ENCODE data around the gene PRSS36.

PRSS36 gene

DNA sequence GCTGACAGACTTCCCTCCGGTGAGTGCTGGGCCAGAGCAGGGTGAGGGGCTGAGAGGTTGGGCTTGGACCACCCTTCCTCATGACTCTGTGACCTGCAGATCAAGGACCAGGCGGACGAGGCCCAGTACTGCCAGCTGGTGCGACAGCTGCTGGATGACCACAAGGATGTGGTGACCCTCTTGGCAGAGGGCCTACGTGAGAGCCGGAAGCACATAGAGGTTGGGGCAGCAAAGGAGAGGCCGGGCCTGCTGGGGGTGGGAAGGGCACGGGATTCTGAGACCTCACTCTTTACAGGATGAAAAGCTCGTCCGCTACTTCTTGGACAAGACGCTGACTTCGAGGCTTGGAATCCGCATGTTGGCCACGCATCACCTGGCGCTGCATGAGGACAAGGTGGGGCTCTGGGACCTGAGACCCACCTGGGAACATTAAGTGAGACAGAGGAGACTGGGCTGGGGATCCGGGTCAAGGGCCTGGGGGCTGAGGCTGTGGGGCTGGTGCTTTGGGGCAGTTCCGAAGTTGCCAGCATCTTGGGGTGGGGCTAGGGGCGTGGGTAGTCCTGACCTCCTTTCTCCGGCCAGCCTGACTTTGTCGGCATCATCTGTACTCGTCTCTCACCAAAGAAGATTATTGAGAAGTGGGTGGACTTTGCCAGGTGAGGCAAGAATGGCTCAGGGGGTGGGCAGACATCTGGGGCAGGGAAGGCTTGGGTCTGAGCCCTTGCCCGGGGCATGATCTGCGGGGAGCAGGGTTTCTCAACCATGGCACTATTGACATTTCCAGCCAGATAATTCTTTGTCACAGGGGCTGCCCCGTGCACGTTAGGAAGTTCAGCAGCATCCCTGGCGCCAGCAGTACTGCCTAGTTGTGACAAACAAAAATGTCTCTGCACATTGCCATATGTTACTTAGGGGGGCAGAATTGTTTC, 39.5 kb downstream of the PRSS36 start:
- Histone ChIP-seq H3F3A (ENCODE audit: insufficient read depth, low read length) (peaks cover 5% of the 10 kb centered on the region), H3K27me3 (ENCODE audit: insufficient read depth, low read length) (no peaks in the 10 kb centered on the region), H3K4me2 (ENCODE audit: low read length) (no peak overlapping the region), H3K9me2 (ENCODE audit: low read depth, low read length) (no peaks in the 10 kb centered on the region), H3K9ac (ENCODE audit: low read length) (no peak overlapping the region), H3K4me1 (ENCODE audit: insufficient read depth, low read length, severe bottlenecking) (peaks cover 25% of the 10 kb centered on the region), H2AFZ (ENCODE audit: low read length) (no peak overlapping the region), H3K79me2 (ENCODE audit: insufficient read depth, low read length) (no peaks in the 10 kb centered on the region), H3K9me3 (ENCODE audit: low read length) (no peaks in the 10 kb centered on the region), H4K20me1 (ENCODE audit: insufficient read depth, low read length) (no peaks in the 10 kb centered on the region), H3K4me3 (ENCODE audit: low read depth, low read length, poor library complexity, severe bottlenecking) (no peak overlapping the region), H3K27ac (ENCODE audit: low read depth, low read length, poor library complexity, severe bottlenecking) (no peak overlapping the region), H3K36me3 (ENCODE audit: insufficient read depth, low read length) (peaks cover 34% of the 10 kb centered on the region)
- TF ChIP-seq EZH2 (IDR thresholded peaks at IDR 0.05; ENCODE audit: borderline replicate concordance, low read length) = no peak
- TF ChIP-seq, protein P1, sequence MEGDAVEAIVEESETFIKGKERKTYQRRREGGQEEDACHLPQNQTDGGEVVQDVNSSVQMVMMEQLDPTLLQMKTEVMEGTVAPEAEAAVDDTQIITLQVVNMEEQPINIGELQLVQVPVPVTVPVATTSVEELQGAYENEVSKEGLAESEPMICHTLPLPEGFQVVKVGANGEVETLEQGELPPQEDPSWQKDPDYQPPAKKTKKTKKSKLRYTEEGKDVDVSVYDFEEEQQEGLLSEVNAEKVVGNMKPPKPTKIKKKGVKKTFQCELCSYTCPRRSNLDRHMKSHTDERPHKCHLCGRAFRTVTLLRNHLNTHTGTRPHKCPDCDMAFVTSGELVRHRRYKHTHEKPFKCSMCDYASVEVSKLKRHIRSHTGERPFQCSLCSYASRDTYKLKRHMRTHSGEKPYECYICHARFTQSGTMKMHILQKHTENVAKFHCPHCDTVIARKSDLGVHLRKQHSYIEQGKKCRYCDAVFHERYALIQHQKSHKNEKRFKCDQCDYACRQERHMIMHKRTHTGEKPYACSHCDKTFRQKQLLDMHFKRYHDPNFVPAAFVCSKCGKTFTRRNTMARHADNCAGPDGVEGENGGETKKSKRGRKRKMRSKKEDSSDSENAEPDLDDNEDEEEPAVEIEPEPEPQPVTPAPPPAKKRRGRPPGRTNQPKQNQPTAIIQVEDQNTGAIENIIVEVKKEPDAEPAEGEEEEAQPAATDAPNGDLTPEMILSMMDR (IDR thresholded peaks at IDR 0.05; ENCODE audit: low read length) = no peak

DNA sequence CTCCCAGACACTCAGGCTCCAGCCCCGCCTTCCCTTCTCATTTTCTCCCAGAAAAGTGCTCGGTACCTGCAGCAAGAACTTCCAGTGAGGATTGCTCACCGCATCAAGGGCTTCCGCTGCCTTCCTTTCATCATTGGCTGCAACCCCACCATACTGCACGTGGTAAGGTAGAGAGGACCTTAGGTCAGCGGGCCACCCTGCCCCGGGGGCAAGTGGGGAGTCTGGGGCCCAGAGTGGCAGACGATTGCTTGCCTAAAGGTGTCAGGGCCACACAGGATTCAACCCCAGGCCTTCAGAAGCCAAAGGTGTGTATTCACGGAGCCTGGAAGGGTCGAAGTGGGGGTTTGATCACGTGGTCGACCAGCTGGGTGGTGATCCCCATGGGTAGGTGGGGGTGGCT, 40.2 kb downstream of the PRSS36 start:
- peaks cover 25% of the 10 kb centered on the region for H3K4me1 ChIP-seq (ENCODE audit: insufficient read depth, low read length, severe bottlenecking)

DNA sequence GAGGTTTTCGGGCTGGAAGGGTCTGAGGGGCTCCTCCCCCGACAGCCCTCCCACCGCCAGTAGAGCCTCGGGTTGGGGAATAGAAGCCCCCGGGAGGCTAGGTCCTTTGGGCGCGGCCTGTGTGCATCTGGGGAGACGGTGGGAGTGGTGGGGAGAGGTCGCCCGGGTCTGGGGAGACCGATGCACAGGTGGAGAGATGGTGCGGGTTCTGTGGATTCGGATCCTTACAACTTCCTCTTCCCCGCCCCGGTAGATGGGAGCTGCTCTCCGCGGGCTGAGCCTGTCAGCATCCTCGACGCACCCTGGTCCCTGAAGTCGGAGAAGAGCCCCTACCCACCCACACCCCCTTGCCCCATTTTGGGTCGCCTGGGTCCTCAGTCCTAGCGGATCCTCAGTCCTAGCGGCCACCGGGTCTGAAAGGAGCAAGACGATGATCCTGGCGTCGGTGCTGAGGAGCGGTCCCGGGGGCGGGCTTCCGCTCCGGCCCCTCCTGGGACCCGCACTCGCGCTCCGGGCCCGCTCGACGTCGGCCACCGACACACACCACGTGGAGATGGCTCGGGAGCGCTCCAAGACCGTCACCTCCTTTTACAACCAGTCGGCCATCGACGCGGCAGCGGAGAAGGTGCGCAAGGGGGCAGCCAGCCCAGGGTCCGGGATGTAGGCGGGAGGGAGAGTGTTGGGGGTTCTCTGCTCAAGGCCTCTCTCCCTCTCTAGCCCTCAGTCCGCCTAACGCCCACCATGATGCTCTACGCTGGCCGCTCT, 40.9 kb downstream of the PRSS36 start:
- H3K4me1 ChIP-seq (ENCODE audit: insufficient read depth, low read length, severe bottlenecking) = peaks cover 25% of the 10 kb centered on the region
- no peaks in the 10 kb centered on the region for H4K20me1 ChIP-seq (ENCODE audit: insufficient read depth, low read length)
- H3K9ac ChIP-seq (ENCODE audit: low read length) = peak overlapping the region; percentile 95
- peak overlapping the region; percentile 95 for H3K4me3 ChIP-seq (ENCODE audit: low read depth, low read length, poor library complexity, severe bottlenecking)
- TF ChIP-seq EZH2 (IDR thresholded peaks at IDR 0.05; ENCODE audit: borderline replicate concordance, low read length) = no peak
- TF ChIP-seq, protein P1 (IDR thresholded peaks at IDR 0.05; ENCODE audit: low read length) = no peak
- no peak overlapping the region for H2AFZ ChIP-seq (ENCODE audit: low read length)
- no peaks in the 10 kb centered on the region for H3K79me2 ChIP-seq (ENCODE audit: insufficient read depth, low read length)
- H3K4me2 ChIP-seq (ENCODE audit: low read length) = peak overlapping the region; percentile 94
- no peaks in the 10 kb centered on the region for H3K9me3 ChIP-seq (ENCODE audit: low read length)
- no peaks in the 10 kb centered on the region for H3K27me3 ChIP-seq (ENCODE audit: insufficient read depth, low read length)
- H3K27ac ChIP-seq (ENCODE audit: low read depth, low read length, poor library complexity, severe bottlenecking) = no peak overlapping the region
- H3K9me2 ChIP-seq (ENCODE audit: low read depth, low read length) = no peaks in the 10 kb centered on the region
- H3K36me3 ChIP-seq (ENCODE audit: insufficient read depth, low read length) = peaks cover 34% of the 10 kb centered on the region
- H3F3A ChIP-seq (ENCODE audit: insufficient read depth, low read length) = peaks cover 5% of the 10 kb centered on the region

More for the DNA sequence above, 40.2 kb downstream of the PRSS36 start:
- Histone ChIP-seq H3K9me3 (ENCODE audit: low read length) (no peaks in the 10 kb centered on the region), H3K36me3 (ENCODE audit: insufficient read depth, low read length) (peaks cover 34% of the 10 kb centered on the region), H3K4me3 (ENCODE audit: low read depth, low read length, poor library complexity, severe bottlenecking) (no peak overlapping the region), H3K4me2 (ENCODE audit: low read length) (no peak overlapping the region), H3K27me3 (ENCODE audit: insufficient read depth, low read length) (no peaks in the 10 kb centered on the region), H3K27ac (ENCODE audit: low read depth, low read length, poor library complexity, severe bottlenecking) (no peak overlapping the region), H4K20me1 (ENCODE audit: insufficient read depth, low read length) (no peaks in the 10 kb centered on the region), H3K9ac (ENCODE audit: low read length) (no peak overlapping the region), H2AFZ (ENCODE audit: low read length) (no peak overlapping the region), H3K9me2 (ENCODE audit: low read depth, low read length) (no peaks in the 10 kb centered on the region), H3K79me2 (ENCODE audit: insufficient read depth, low read length) (no peaks in the 10 kb centered on the region), H3F3A (ENCODE audit: insufficient read depth, low read length) (peaks cover 5% of the 10 kb centered on the region)
- TF ChIP-seq EZH2 (IDR thresholded peaks at IDR 0.05; ENCODE audit: borderline replicate concordance, low read length) = no peak
- TF ChIP-seq, protein P1 (IDR thresholded peaks at IDR 0.05; ENCODE audit: low read length) = no peak

Measured in OCI-LY1 (cell line).